Neuronal stem cell (in vitro differentiated cells): ENCODE measurements around the gene GALNTL6.

ENCODE experiments used
- DNase-seq: peaks from one replicate; pipeline ENCODE4 v3.0.0-alpha.2; 2013; ENCODE audit warnings: low spot score
- H2AFZ ChIP-seq: one replicate; pipeline ENCODE4 v1.6.1; 2013; ENCODE audit warnings: mild to moderate bottlenecking, low read length, inconsistent platforms
- H2AK5ac ChIP-seq: 2 replicates; pipeline ENCODE4 v1.6.1; 2013; ENCODE audit warnings: low read depth, mild to moderate bottlenecking, inconsistent platforms, low read length, moderate library complexity, mixed read lengths
- H2BK120ac ChIP-seq: 2 replicates; pipeline ENCODE4 v1.6.1; 2013; ENCODE audit warnings: low read depth, mild to moderate bottlenecking, inconsistent platforms, low read length, moderate library complexity, mixed read lengths
- H2BK12ac ChIP-seq: one replicate; pipeline ENCODE4 v1.6.1; 2013; ENCODE audit warnings: low read length, inconsistent platforms
- H2BK15ac ChIP-seq: 2 replicates; pipeline ENCODE4 v1.6.1; 2013; ENCODE audit warnings: mild to moderate bottlenecking, low read length, inconsistent platforms, mixed read lengths
- H2BK5ac ChIP-seq: one replicate; pipeline ENCODE4 v1.6.1; 2013; ENCODE audit warnings: inconsistent platforms, mild to moderate bottlenecking, low read length, moderate library complexity
- H3K14ac ChIP-seq: one replicate; pipeline ENCODE4 v1.6.1; 2013; ENCODE audit warnings: low read length, inconsistent platforms
- H3K18ac ChIP-seq: 2 replicates; pipeline ENCODE4 v1.6.1; 2013; ENCODE audit warnings: low read length, inconsistent platforms
- H3K23ac ChIP-seq: 2 replicates; pipeline ENCODE4 v1.6.1; 2013; ENCODE audit warnings: low read depth, mild to moderate bottlenecking, mixed read lengths, low read length, inconsistent platforms; ENCODE audit not compliant: poor library complexity
- H3K27ac ChIP-seq: replicated peaks from 3 replicates; pipeline ENCODE4 v1.5.1; 2013; ENCODE audit warnings: low read length, inconsistent platforms
- H3K27me3 ChIP-seq, 3 experiments: 2 replicates each; pipeline ENCODE4 v1.6.1; 2013; ENCODE audit warnings: low read length in 3 of 3, mild to moderate bottlenecking in 2 of 3, inconsistent platforms in 1 of 3, low read depth in 1 of 3, mixed read lengths in 1 of 3, moderate library complexity in 1 of 3; ENCODE audit not compliant: control insufficient read depth in 3 of 3, insufficient read depth in 3 of 3
- H3K36me3 ChIP-seq, 2 donors: replicated peaks in 1 of 2; 2 replicates each; pipeline ENCODE4 v1.6.1; 2013; ENCODE audit warnings: low read length in 2 of 2; ENCODE audit not compliant: control insufficient read depth in 2 of 2, insufficient read depth in 2 of 2
- H3K4ac ChIP-seq: 2 replicates; pipeline ENCODE4 v1.6.1; 2013; ENCODE audit warnings: inconsistent platforms, mild to moderate bottlenecking, low read length, moderate library complexity
- H3K4me1 ChIP-seq, 2 donors: 1 replicate in 1 of 2; 2 replicates in 1 of 2; pipeline ENCODE4 v1.6.1; 2013; ENCODE audit warnings: low read length in 2 of 2, low read depth in 1 of 2; ENCODE audit not compliant: control insufficient read depth in 2 of 2, insufficient read depth in 1 of 2
- H3K4me2 ChIP-seq: one replicate; pipeline ENCODE4 v1.6.1; 2013; ENCODE audit warnings: mild to moderate bottlenecking, low read length, inconsistent platforms; ENCODE audit not compliant: insufficient read depth, poor library complexity, severe bottlenecking
- H3K4me3 ChIP-seq, 2 donors: 2 replicates each; pipeline ENCODE4 v1.5.1; 2013; ENCODE audit warnings: low read length in 2 of 2, mild to moderate bottlenecking in 2 of 2, inconsistent platforms in 1 of 2, moderate library complexity in 1 of 2
- H3K79me1 ChIP-seq: one replicate; pipeline ENCODE4 v1.6.1; 2013; ENCODE audit warnings: low read depth, mild to moderate bottlenecking, inconsistent platforms, low read length, moderate library complexity
- H3K9ac ChIP-seq: one replicate; pipeline ENCODE4 v1.6.1; 2013; ENCODE audit warnings: mild to moderate bottlenecking, low read depth, low read length, inconsistent platforms; ENCODE audit not compliant: poor library complexity
- H3K9me3 ChIP-seq, 2 donors: replicated peaks in 1 of 2; 2 replicates each; pipeline versions ENCODE3 to v1.6.1; 2013; ENCODE audit warnings: low read length in 2 of 2, mild to moderate bottlenecking in 2 of 2, inconsistent platforms in 1 of 2, low read depth in 1 of 2, mixed read lengths in 1 of 2, moderate library complexity in 1 of 2; ENCODE audit not compliant: control insufficient read depth in 2 of 2, insufficient read depth in 1 of 2
- H4K8ac ChIP-seq: one replicate; pipeline ENCODE4 v1.6.1; 2013; ENCODE audit warnings: low read depth, mild to moderate bottlenecking, inconsistent platforms, low read length, moderate library complexity
- H4K91ac ChIP-seq: one replicate; pipeline ENCODE4 v1.6.1; 2013; ENCODE audit warnings: low read length, low read depth, mild to moderate bottlenecking, inconsistent platforms; ENCODE audit not compliant: poor library complexity
- WGBS, 2 donors: extraction: QIAGEN DNeasy Blood & Tissue Kit; methylation state at CpG; one replicate each; pipeline ENCODE4 v1.1.7; 2013; ENCODE audit warnings: missing lambda C conversion rate in 2 of 2, mixed read lengths in 1 of 2; ENCODE audit not compliant: insufficient read length in 2 of 2, insufficient replicate concordance in 1 of 2; ENCODE audit errors: extremely low coverage in 2 of 2; 5-methylcytosine and 5-hydroxymethylcytosine counted together

The GALNTL6 gene

GRCh38 chr4:172982151-172982590 is 1169.0 kb downstream of the GALNTL6 start:
- Histone ChIP-seq H3K9ac (no peak overlapping the region), H3K36me3 (no peaks in the 10 kb centered on the region), H3K4ac (no peak overlapping the region), H2BK15ac (no peak overlapping the region), H2BK120ac (no peak overlapping the region), H2BK12ac (no peak overlapping the region), H3K79me1 (no peaks in the 10 kb centered on the region), H3K9me3 (peaks cover 0 to 6% of the 10 kb centered on the region in 2 donors), H3K4me2 (no peak overlapping the region), H3K18ac (no peak overlapping the region), H3K23ac (no peak overlapping the region), H2BK5ac (no peak overlapping the region), H3K27ac (peak overlapping the region; percentile 24), H3K4me1 (no peaks in the 10 kb centered on the region), H3K4me3 (no peak overlapping the region), H4K8ac (no peak overlapping the region), H4K91ac (no peak overlapping the region), H3K27me3 (no peaks in the 10 kb centered on the region), H2AK5ac (no peak overlapping the region), H3K14ac (no peak overlapping the region), H2AFZ (peak overlapping the region; percentile 80)
- DNase-seq = no peak
- no CpG with 5 or more reads among the region's 2 CpGs for WGBS, 2 donors

- H3K27me3 ChIP-seq = no peaks in the 10 kb centered on the region
- no peak overlapping the region for H4K8ac ChIP-seq
- no peak overlapping the region for H2AFZ ChIP-seq
- no peak overlapping the region for H2BK5ac ChIP-seq
- no peaks in the 10 kb centered on the region for H3K36me3 ChIP-seq
- H3K9ac ChIP-seq = no peak overlapping the region
- no peaks in the 10 kb centered on the region for H3K4me1 ChIP-seq
- no peaks in the 10 kb centered on the region for H3K79me1 ChIP-seq
- H2BK120ac ChIP-seq = no peak overlapping the region
- H3K14ac ChIP-seq = no peak overlapping the region
- WGBS, 2 donors = no CpG with 5 or more reads among the region's 3 CpGs
- no peak overlapping the region for H3K4ac ChIP-seq
- H3K9me3 ChIP-seq = peaks cover 0 to 6% of the 10 kb centered on the region in 2 donors
- H4K91ac ChIP-seq = no peak overlapping the region
- no peak overlapping the region for H2BK12ac ChIP-seq
- no peak overlapping the region for H3K4me2 ChIP-seq
- DNase-seq = no peak
- no peak overlapping the region for H2AK5ac ChIP-seq
- no peak overlapping the region for H3K27ac ChIP-seq
- H3K18ac ChIP-seq = no peak overlapping the region
- no peak overlapping the region for H3K4me3 ChIP-seq
- H2BK15ac ChIP-seq = no peak overlapping the region
- H3K23ac ChIP-seq = no peak overlapping the region
Observed at GRCh38 chr4:172983014-172983413, 1169.8 kb downstream of the GALNTL6 start.

GRCh38 chr4:172983631-172984030 is 1170.4 kb downstream of the GALNTL6 start:
- H3K23ac ChIP-seq = no peak overlapping the region
- H4K8ac ChIP-seq = no peak overlapping the region
- H2BK15ac ChIP-seq = no peak overlapping the region
- H3K9me3 ChIP-seq = peaks cover 0 to 9% of the 10 kb centered on the region in 2 donors
- H3K4me1 ChIP-seq = no peaks in the 10 kb centered on the region
- H2AK5ac ChIP-seq = no peak overlapping the region
- H2BK5ac ChIP-seq = no peak overlapping the region
- H3K9ac ChIP-seq = no peak overlapping the region
- H3K79me1 ChIP-seq = no peaks in the 10 kb centered on the region
- H3K14ac ChIP-seq = no peak overlapping the region
- H3K4me3 ChIP-seq = no peak overlapping the region
- no peaks in the 10 kb centered on the region for H3K27me3 ChIP-seq
- H3K4ac ChIP-seq = no peak overlapping the region
- DNase-seq = no peak
- WGBS, 2 donors = no CpG with 5 or more reads among the region's 3 CpGs
- no peak overlapping the region for H2BK12ac ChIP-seq
- no peaks in the 10 kb centered on the region for H3K36me3 ChIP-seq
- no peak overlapping the region for H2BK120ac ChIP-seq
- no peak overlapping the region for H3K18ac ChIP-seq
- no peak overlapping the region for H2AFZ ChIP-seq
- no peak overlapping the region for H4K91ac ChIP-seq
- H3K27ac ChIP-seq = no peak overlapping the region
- H3K4me2 ChIP-seq = no peak overlapping the region

GRCh38 chr4:172985552-172985951 is 1172.3 kb downstream of the GALNTL6 start:
- WGBS, 2 donors = no CpG with 5 or more reads among the region's 2 CpGs
- no peak overlapping the region for H2BK5ac ChIP-seq
- no peak overlapping the region for H4K91ac ChIP-seq
- H3K4me2 ChIP-seq = no peak overlapping the region
- no peak overlapping the region for H2AFZ ChIP-seq
- no peak overlapping the region for H2BK12ac ChIP-seq
- H2BK120ac ChIP-seq = no peak overlapping the region
- H3K79me1 ChIP-seq = no peaks in the 10 kb centered on the region
- no peaks in the 10 kb centered on the region for H3K27me3 ChIP-seq
- H3K18ac ChIP-seq = no peak overlapping the region
- H3K36me3 ChIP-seq = no peaks in the 10 kb centered on the region
- no peak overlapping the region for H3K9ac ChIP-seq
- no peaks in the 10 kb centered on the region for H3K4me1 ChIP-seq
- H2BK15ac ChIP-seq = no peak overlapping the region
- H3K23ac ChIP-seq = no peak overlapping the region
- no peak overlapping the region for H3K4ac ChIP-seq
- H3K9me3 ChIP-seq = peaks cover 2 to 10% of the 10 kb centered on the region in 2 donors
- no peak overlapping the region for H4K8ac ChIP-seq
- no peak overlapping the region for H3K14ac ChIP-seq
- H3K4me3 ChIP-seq = no peak overlapping the region
- no peak for DNase-seq
- no peak overlapping the region for H3K27ac ChIP-seq
- H2AK5ac ChIP-seq = no peak overlapping the region
